Heart left ventricle (tissue), 16 donors: ENCODE results near the gene ZNF106. TPM values are rescaled to one million over a fixed set of nuclear protein-coding genes. Genes with fewer than 3 reads are reported as not detected.

Experiments
- ATAC-seq, 4 donors: fragments of 200-7000 bp; cut with Tn5 transposase; one replicate each; pipeline ENCODE4 v1.9.1; 2020 to 2022; ENCODE audit warnings: moderate library complexity in 4 of 4, mild to moderate bottlenecking in 3 of 4, moderate number of reproducible peaks in 1 of 4
- DNase-seq, 5 donors: peaks; one replicate each; pipeline ENCODE4 v3.0.0-alpha.2; 2020
- H3K27ac ChIP-seq, 12 donors: fragments of 200-600 bp; sonication (generic) in 4 of 12; one replicate each; pipeline versions ENCODE4 v1.5.0 to v1.8.0; 2016 to 2022; ENCODE audit warnings: mild to moderate bottlenecking in 2 of 12
- H3K27me3 ChIP-seq, 9 donors: fragments of 200-600 bp; sonication (generic) in 2 of 9; one replicate each; pipeline versions ENCODE4 v1.5.1 to v1.8.0; 2016 to 2022; ENCODE audit warnings: mild to moderate bottlenecking in 3 of 9
- H3K36me3 ChIP-seq, 9 donors: fragments of 200-600 bp; sonication (generic) in 2 of 9; one replicate each; pipeline versions ENCODE4 v1.5.0 to v1.8.0; 2018 to 2022; ENCODE audit warnings: mild to moderate bottlenecking in 2 of 9
- H3K4me1 ChIP-seq, 12 donors: fragments of 200-600 bp; sonication (generic) in 4 of 12; one replicate each; pipeline versions ENCODE4 v1.5.0 to v1.8.0; 2016 to 2022; ENCODE audit warnings: mild to moderate bottlenecking in 3 of 12
- H3K4me3 ChIP-seq, 12 donors: fragments of 200-600 bp; sonication (generic) in 4 of 12; one replicate each; pipeline versions ENCODE4 v1.5.0 to v1.8.0; 2017 to 2022; ENCODE audit warnings: mild to moderate bottlenecking in 9 of 12, moderate library complexity in 4 of 12
- H3K9me3 ChIP-seq, 12 donors: fragments of 200-600 bp; sonication (generic) in 4 of 12; one replicate each; pipeline versions ENCODE4 v1.5.0 to v1.8.0; 2016 to 2022; ENCODE audit warnings: mild to moderate bottlenecking in 1 of 12
- POLR2A ChIP-seq, 2 donors: fragments of 450-650 bp; IDR thresholded peaks; one replicate each; pipeline ENCODE4 v1.6.1; 2017; ENCODE audit warnings: antibody characterized with exemption in 2 of 2, mild to moderate bottlenecking in 2 of 2, moderate library complexity in 2 of 2
- WGBS, 4 donors: extraction: QIAGEN DNeasy Blood & Tissue Kit in 2 of 4; methylation state at CpG; one replicate each; pipeline versions ENCODE4 v1.1.5 to v1.1.7; 2013 to 2018; 5-methylcytosine and 5-hydroxymethylcytosine counted together
- intact Hi-C, 10 donors: fragments of 100-400 bp; cut with DNase I; formaldehyde crosslinking; loops; one replicate each; pipeline versions ENCODE4 v1.11.1 to v1.14.2; 2022
- polyA plus RNA-seq, 2 donors: library from polyadenylated mRNA; stranded (reverse); fragments of 200-250 nt; gene quantifications; one replicate each; pipeline ENCODE4 v1.2.3, GENCODE V29; 2013
- total RNA-seq, 9 donors: library from RNA; depleted of rRNA in 2 of 9; stranded (reverse); fragments of >200 nt in 2 of 9; fragmentation: NEBNext Ultra II Directional in 3 of 9; extraction: Animal tissue kit (Norgen Biotek cat#: 25700) in 3 of 9; gene quantifications; one replicate each; pipeline versions ENCODE4 v1.1.0 to v1.2.4, GENCODE V29; 2016 to 2023
- TF ChIP-seq, protein P1 (sequence below), 12 donors: fragments of 200-600 bp; sonication (generic) in 4 of 12; IDR thresholded peaks; one replicate each; pipeline versions ENCODE4 v1.5.0 to v1.8.0; 2018 to 2022; ENCODE audit warnings: antibody characterized with exemption in 12 of 12, mild to moderate bottlenecking in 5 of 12
- donor health status: ischemic (EF 13 %, LVEDD 7.1; RV severe dilation, severe dysfunction).
- donor health status: healthy with polysubstance abuse.
- donor health status: DM: no; HTN: yes; CAD: no.
- donor health status: DM: no; HTN: no; CAD: no.
- donor health status: ischemic (EF 25% LVEDD 6.9; RV normal size, moderate dysfunction).
- donor health status: ischemic (EF 25% LVEDD 5.7; RV mildly dilated, moderate dysfunction).
- donor health status: healthy.
- donor health status: DM: yes; HTN: yes; CAD: no.
- donor health status: ischemic (EF 35%, LVEDD 5.7; RV mildly dilated, moderate dysfunction).
- donor health status: nonischemic (EF 11% LVEDD 7.7; RV severe dilation, severe dysfunction).
- donor health status: DM: yes; HTN: yes; CAD: no.
- donor health status: PGD.
- donor health status: ischemic (EF 29% LVEDD 5.4; RV normal size, mild dysfunction).
- donor health status: nonischemic (EF 23%, LVEDD 6.1; RV moderate dilation, normal function).

Gene ZNF106
- total and polyA plus RNA-seq, 11 donors: 135 to 999 (median 705) TPM

- no peak overlapping the region for H3K27ac ChIP-seq
These were observed 106.3 kb downstream of the ZNF106 start for GRCh38 chr15:42384597-42384996.

DNA sequence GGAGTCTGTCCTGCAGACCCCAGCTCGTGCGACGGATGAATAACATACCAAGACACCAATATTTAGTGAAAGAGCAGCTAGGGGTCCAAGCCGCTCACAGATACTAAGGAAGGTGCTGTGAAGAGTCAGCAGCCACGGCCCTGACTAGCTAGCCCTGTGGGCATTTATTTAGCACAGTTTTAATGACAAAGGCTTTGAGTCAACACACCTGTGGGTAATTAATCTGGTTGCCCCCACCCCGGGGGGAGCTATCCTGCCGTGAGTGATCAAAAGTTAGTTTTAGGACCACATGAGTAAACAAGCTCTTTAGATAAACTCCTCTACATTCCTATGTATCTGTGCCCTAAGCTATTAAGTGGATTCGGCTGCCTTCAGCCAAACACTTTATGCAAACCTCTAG is 112.9 kb downstream of the ZNF106 start:
- TF ChIP-seq, protein P1, sequence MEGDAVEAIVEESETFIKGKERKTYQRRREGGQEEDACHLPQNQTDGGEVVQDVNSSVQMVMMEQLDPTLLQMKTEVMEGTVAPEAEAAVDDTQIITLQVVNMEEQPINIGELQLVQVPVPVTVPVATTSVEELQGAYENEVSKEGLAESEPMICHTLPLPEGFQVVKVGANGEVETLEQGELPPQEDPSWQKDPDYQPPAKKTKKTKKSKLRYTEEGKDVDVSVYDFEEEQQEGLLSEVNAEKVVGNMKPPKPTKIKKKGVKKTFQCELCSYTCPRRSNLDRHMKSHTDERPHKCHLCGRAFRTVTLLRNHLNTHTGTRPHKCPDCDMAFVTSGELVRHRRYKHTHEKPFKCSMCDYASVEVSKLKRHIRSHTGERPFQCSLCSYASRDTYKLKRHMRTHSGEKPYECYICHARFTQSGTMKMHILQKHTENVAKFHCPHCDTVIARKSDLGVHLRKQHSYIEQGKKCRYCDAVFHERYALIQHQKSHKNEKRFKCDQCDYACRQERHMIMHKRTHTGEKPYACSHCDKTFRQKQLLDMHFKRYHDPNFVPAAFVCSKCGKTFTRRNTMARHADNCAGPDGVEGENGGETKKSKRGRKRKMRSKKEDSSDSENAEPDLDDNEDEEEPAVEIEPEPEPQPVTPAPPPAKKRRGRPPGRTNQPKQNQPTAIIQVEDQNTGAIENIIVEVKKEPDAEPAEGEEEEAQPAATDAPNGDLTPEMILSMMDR (IDR thresholded peaks at IDR 0.05): no peak
- TF ChIP-seq POLR2A (IDR thresholded peaks at IDR 0.05): no peak
- WGBS, 4 donors: 90 to 93% (median 91%) methylated on average over 8 of the region's 8 CpGs
- Histone ChIP-seq H3K36me3 (peaks cover 0 to 2% (median 0%) of the 10 kb centered on the region in 9 donors), H3K27ac (no peak overlapping the region), H3K27me3 (no peaks in the 10 kb centered on the region), H3K4me3 (no peak overlapping the region), H3K4me1 (peaks cover 0 to 9% (median 0%) of the 10 kb centered on the region in 12 donors), H3K9me3 (peaks cover 0 to 9% (median 0%) of the 10 kb centered on the region in 12 donors)
- no peak for ATAC-seq
- intact Hi-C loops: loop anchor here in 1 of 10 donors (10.0 kb wide), 1 partner anchor 83 kb away; no protein-coding TSS in a partner anchor
- no peak for DNase-seq

More at GRCh38 chr15:42384597-42384996, 106.3 kb downstream of the ZNF106 start:
- 71 to 79% (median 77%) methylated on average over 4 of the region's 4 CpGs for WGBS, 4 donors
- H3K4me1 ChIP-seq: peaks cover 0 to 32% (median 11%) of the 10 kb centered on the region in 12 donors
- intact Hi-C loops: loop anchor here in 1 of 10 donors (10.0 kb wide), 1 partner anchor 110 kb away; the partner anchor contains the start of genes GANC and TMEM87A
- H3K9me3 ChIP-seq: no peaks in the 10 kb centered on the region
- H3K36me3 ChIP-seq: peaks cover 0 to 16% (median 6%) of the 10 kb centered on the region in 9 donors
- no peak for DNase-seq
- no peak overlapping the region for H3K4me3 ChIP-seq
- ATAC-seq: no peak
- no peaks in the 10 kb centered on the region for H3K27me3 ChIP-seq
- no peak for TF ChIP-seq POLR2A (IDR thresholded peaks at IDR 0.05)
- TF ChIP-seq, protein P1 (IDR thresholded peaks at IDR 0.05): no peak

DNA sequence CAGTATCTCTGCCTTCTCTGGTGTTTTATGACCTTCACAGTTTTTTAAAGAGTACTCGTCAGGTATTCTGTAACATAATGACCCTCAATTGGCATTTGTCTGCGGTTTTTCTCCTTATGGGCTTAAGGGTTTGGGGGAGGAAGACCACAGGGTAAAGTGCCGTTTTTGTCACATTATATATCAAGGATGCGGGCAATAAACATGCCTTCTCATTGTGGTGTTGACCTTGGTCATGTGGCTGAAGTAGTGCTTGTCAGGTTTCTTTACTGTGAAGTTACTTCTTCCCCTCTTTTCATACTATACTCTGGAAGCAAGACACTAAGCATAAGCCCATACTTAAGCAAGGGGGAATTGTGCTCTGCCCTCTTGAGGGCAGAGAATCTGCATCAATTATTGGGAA is 115.0 kb downstream of the ZNF106 start:
- H3K27me3 ChIP-seq: no peaks in the 10 kb centered on the region
- WGBS, 4 donors: 84 to 87% (median 86%) methylated on average over 4 of the region's 4 CpGs
- no peak overlapping the region for H3K4me3 ChIP-seq
- H3K36me3 ChIP-seq: no peaks in the 10 kb centered on the region
- peaks cover 0 to 9% (median 0%) of the 10 kb centered on the region in 12 donors for H3K9me3 ChIP-seq
- peaks cover 0 to 9% (median 0%) of the 10 kb centered on the region in 12 donors for H3K4me1 ChIP-seq
- DNase-seq (no peak), ATAC-seq (no peak)
- no peak for TF ChIP-seq POLR2A (IDR thresholded peaks at IDR 0.05)
- TF ChIP-seq, protein P1 (IDR thresholded peaks at IDR 0.05): no peak
- intact Hi-C loops: loop anchor here in 1 of 10 donors (10.0 kb wide), 1 partner anchor 81 kb away; no protein-coding TSS in a partner anchor
- H3K27ac ChIP-seq: no peak overlapping the region

GRCh38 chr15:42375252-42375651 is 115.7 kb downstream of the ZNF106 start:
- WGBS, 4 donors: 92 to 98% (median 98%) methylated on average over 5 of the region's 5 CpGs
- H3K4me1 ChIP-seq: peaks cover 0 to 9% (median 0%) of the 10 kb centered on the region in 12 donors
- no peaks in the 10 kb centered on the region for H3K36me3 ChIP-seq
- intact Hi-C loops: loop anchor here in 1 of 10 donors (10.0 kb wide), 1 partner anchor 80 kb away; no protein-coding TSS in a partner anchor
- H3K4me3 ChIP-seq: no peak overlapping the region
- no peak overlapping the region for H3K27ac ChIP-seq
- no peaks in the 10 kb centered on the region for H3K27me3 ChIP-seq
- no peak for DNase-seq
- H3K9me3 ChIP-seq: peaks cover 0 to 9% (median 0%) of the 10 kb centered on the region in 12 donors
- ATAC-seq: no peak
- TF ChIP-seq POLR2A (IDR thresholded peaks at IDR 0.05): no peak
- TF ChIP-seq, protein P1 (IDR thresholded peaks at IDR 0.05): no peak
